GM13976 (cell line): ENCODE measurements around the gene PDGFD.

Source experiments
- DNase-seq: peaks from one replicate; pipeline ENCODE4 v3.0.0; 2012; ENCODE audit warnings: low spot score
- CTCF ChIP-seq: IDR thresholded peaks from 2 replicates; pipeline ENCODE4 v1.5.1; 2012; ENCODE audit warnings: borderline replicate concordance, mild to moderate bottlenecking; ENCODE audit not compliant: insufficient read depth; ENCODE audit errors: extremely low read depth, missing control alignments, control extremely low read depth
- in situ Hi-C: fragments of 300-500 bp; cut with MboI; formaldehyde crosslinking; loops from one replicate; pipeline ENCODE4 v1.12.0; 2022; ENCODE audit warnings: low sequenced_read_pairs, mixed read lengths, inconsistent platforms; ENCODE audit not compliant: unreplicated experiment

Gene PDGFD

GRCh38 chr11:103935219-103935618 lies 228.7 kb downstream of the PDGFD start:
- DNase-seq: no peak
- TF ChIP-seq CTCF: no peak
- in situ Hi-C loops: loop anchor here (25.0 kb wide), 1 partner anchor 202 kb away; no protein-coding TSS in a partner anchor

GRCh38 chr11:103929170-103929903 lies 234.6 kb downstream of the PDGFD start:
- in situ Hi-C loops: loop anchor here (25.0 kb wide), 1 partner anchor 208 kb away; no protein-coding TSS in a partner anchor
- peak; percentile 37 for DNase-seq
- no peak for TF ChIP-seq CTCF

GRCh38 chr11:103928802-103929161 lies 235.2 kb downstream of the PDGFD start:
- no peak for TF ChIP-seq CTCF
- no peak for DNase-seq
- in situ Hi-C loops: loop anchor here (25.0 kb wide), 1 partner anchor 209 kb away; no protein-coding TSS in a partner anchor

- TF ChIP-seq CTCF: no peak
- no peak for DNase-seq
- in situ Hi-C loops: loop anchor here (25.0 kb wide), 1 partner anchor 209 kb away; no protein-coding TSS in a partner anchor
These were observed 235.7 kb downstream of the PDGFD start for GRCh38 chr11:103928040-103928801.

GRCh38 chr11:103927535-103927934 lies 236.4 kb downstream of the PDGFD start:
- TF ChIP-seq CTCF: peak; percentile 33
- in situ Hi-C loops: loop anchor here (25.0 kb wide), 1 partner anchor 210 kb away; no protein-coding TSS in a partner anchor
- no peak for DNase-seq

GRCh38 chr11:103926990-103927389 lies 237.0 kb downstream of the PDGFD start:
- DNase-seq: no peak
- in situ Hi-C loops: loop anchor here (25.0 kb wide), 1 partner anchor 210 kb away; no protein-coding TSS in a partner anchor
- no peak for TF ChIP-seq CTCF
